Panc1 (cell line): ENCODE measurements around the gene SHKBP1. TPM values are rescaled to one million over a fixed set of nuclear protein-coding genes. Genes with fewer than 3 reads are reported as not detected.
"Not testable (repeated sequence)": the region's sequence is repeated elsewhere in the genome, so short reads cannot be mapped to it uniquely, and the experiment has no call there.

Source experiments
- ATAC-seq: fragments of 200-7000 bp; cut with Tn5 transposase; 2 replicates; pipeline ENCODE4 v1.9.1; 2020; ENCODE audit warnings: mild to moderate bottlenecking, moderate library complexity
- BruUV-seq: library from RNA; stranded (reverse); fragments of 400-500 nt; replicated peaks from 2 replicates; lab custom pipeline; 2021; lab: Mats Ljungman, UMichigan
- CTCF ChIA-PET: fragments of 300-600 bp; sonication (Branson Sonifier 250); formaldehyde crosslinking; loops from one replicate; lab custom pipeline; 2022; ENCODE audit warnings: antibody characterized with exemption; lab: Charles Lee
- POLR2A ChIA-PET: fragments of 300-600 bp; sonication (Branson Sonifier 250); formaldehyde crosslinking; loops from one replicate; lab custom pipeline; 2022; ENCODE audit warnings: antibody characterized with exemption; lab: Charles Lee
- DNase-seq: peaks from one replicate; pipeline ENCODE4 v3.0.0-alpha.2; 2010; ENCODE audit warnings: low read depth, low spot score
- H3K27ac ChIP-seq: 2 replicates; pipeline ENCODE4 v1.5.1; 2011; ENCODE audit warnings: mild to moderate bottlenecking, low read length, inconsistent platforms
- H3K27me3 ChIP-seq: fragments of 200-500 bp; sonication (Bioruptor generic); 2 replicates; pipeline ENCODE4 v1.6.0; 2014; ENCODE audit warnings: low read length, inconsistent platforms; ENCODE audit not compliant: control insufficient read depth, insufficient read depth
- H3K36me3 ChIP-seq: fragments of 200-500 bp; sonication (Bioruptor generic); 2 replicates; pipeline ENCODE4 v1.5.1; 2014; ENCODE audit warnings: inconsistent platforms, mild to moderate bottlenecking, low read length, moderate library complexity; ENCODE audit not compliant: control insufficient read depth, insufficient read depth
- H3K4me1 ChIP-seq: 2 replicates; pipeline ENCODE4 v1.5.1; 2011; ENCODE audit warnings: inconsistent platforms, mild to moderate bottlenecking, low read length, moderate library complexity; ENCODE audit not compliant: control insufficient read depth, insufficient read depth
- H3K4me3 ChIP-seq, 2 experiments: 2 replicates each; pipeline ENCODE4 v1.5.1; 2011 to 2012; ENCODE audit warnings: low read depth in 2 of 2, low read length in 2 of 2, mild to moderate bottlenecking in 2 of 2, inconsistent platforms in 1 of 2, moderate library complexity in 1 of 2
- H3K9me3 ChIP-seq: fragments of 200-500 bp; sonication (Bioruptor generic); 2 replicates; pipeline ENCODE4 v1.5.1; 2014; ENCODE audit warnings: low read depth, mild to moderate bottlenecking, inconsistent platforms, low read length, moderate library complexity; ENCODE audit not compliant: control insufficient read depth, insufficient read depth
- POLR2AphosphoS5 ChIP-seq: IDR thresholded peaks from 2 replicates; pipeline ENCODE4 v1.6.1; 2012; ENCODE audit warnings: mild to moderate bottlenecking, low read depth, low read length, moderate library complexity
- SIN3A ChIP-seq: IDR thresholded peaks from 2 replicates; pipeline ENCODE4 v1.6.1; 2012; ENCODE audit warnings: low read depth, mild to moderate bottlenecking, low read length, moderate library complexity, borderline replicate concordance; ENCODE audit not compliant: insufficient read depth
- TCF7L2 ChIP-seq: IDR thresholded peaks from 2 replicates; pipeline ENCODE4 v1.6.1; 2011; ENCODE audit warnings: mild to moderate bottlenecking, low read depth, low read length, inconsistent platforms
- in situ Hi-C: cut with HindIII; loops from 2 replicates; pipeline ENCODE4 v1.10.0; 2016; ENCODE audit warnings: low sequenced_read_pairs, low pct_unique_long_range_greater_than_20kb
- intact Hi-C: fragments of 100-400 bp; cut with micrococcal nuclease; formaldehyde crosslinking; loops from one replicate; pipeline ENCODE4 v1.10.0; 2022; ENCODE audit not compliant: unreplicated experiment
- total RNA-seq: library from RNA; stranded (reverse); gene quantifications from one replicate; pipeline ENCODE4 v1.2.1, GENCODE V29; 2021; ENCODE audit not compliant: unreplicated experiment
- TF ChIP-seq, protein P1 (sequence below): fragments of 450-650 bp; IDR thresholded peaks from 2 replicates; pipeline ENCODE4 v1.5.1; 2017; ENCODE audit warnings: mild to moderate bottlenecking
- TF ChIP-seq, protein P2 (sequence below), 2 experiments: IDR thresholded peaks; 2 replicates each; pipeline ENCODE4 v1.6.1; 2011 to 2012; ENCODE audit warnings: low read depth in 2 of 2, control low read depth in 1 of 2, low read length in 1 of 2, mild to moderate bottlenecking in 1 of 2, moderate library complexity in 1 of 2; ENCODE audit not compliant: insufficient read depth in 1 of 2

Gene SHKBP1
- total RNA-seq, 1 experiment from 2014 or later: 55.9 TPM

DNA sequence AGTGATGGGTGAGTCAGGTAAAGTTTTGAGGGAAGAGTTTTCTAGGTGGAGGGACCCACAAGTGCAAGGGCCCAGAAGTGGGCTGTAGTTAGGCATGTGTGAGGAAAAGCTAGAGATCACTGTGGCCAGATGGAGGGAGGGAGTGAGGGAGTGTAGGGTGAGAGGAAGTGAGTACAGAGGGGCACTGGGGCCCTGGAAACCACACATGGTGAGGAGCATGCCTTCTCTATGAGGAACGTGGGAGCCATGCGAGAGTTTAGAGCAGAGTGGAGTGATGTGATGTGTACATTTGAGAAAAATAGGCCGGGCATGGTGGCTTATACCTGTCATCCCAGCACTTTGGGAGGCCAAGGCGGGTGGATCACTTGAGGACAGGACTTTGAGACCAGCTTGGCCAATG lies 14.7 kb upstream of the SHKBP1 start:
- intact Hi-C loops: no loop called here
- Histone ChIP-seq H3K4me3 (no peak overlapping the region), H3K9me3 (no peaks in the 10 kb centered on the region), H3K27ac (no peak overlapping the region), H3K27me3 (no peaks in the 10 kb centered on the region), H3K4me1 (no peaks in the 10 kb centered on the region), H3K36me3 (no peaks in the 10 kb centered on the region)
- ATAC-seq (no peak), DNase-seq (no peak)
- CTCF ChIA-PET: no interaction called here
- in situ Hi-C loops: no loop called here
- POLR2A ChIA-PET: no interaction called here
- BruUV-seq: no TSS peak
- TF ChIP-seq, protein P1, sequence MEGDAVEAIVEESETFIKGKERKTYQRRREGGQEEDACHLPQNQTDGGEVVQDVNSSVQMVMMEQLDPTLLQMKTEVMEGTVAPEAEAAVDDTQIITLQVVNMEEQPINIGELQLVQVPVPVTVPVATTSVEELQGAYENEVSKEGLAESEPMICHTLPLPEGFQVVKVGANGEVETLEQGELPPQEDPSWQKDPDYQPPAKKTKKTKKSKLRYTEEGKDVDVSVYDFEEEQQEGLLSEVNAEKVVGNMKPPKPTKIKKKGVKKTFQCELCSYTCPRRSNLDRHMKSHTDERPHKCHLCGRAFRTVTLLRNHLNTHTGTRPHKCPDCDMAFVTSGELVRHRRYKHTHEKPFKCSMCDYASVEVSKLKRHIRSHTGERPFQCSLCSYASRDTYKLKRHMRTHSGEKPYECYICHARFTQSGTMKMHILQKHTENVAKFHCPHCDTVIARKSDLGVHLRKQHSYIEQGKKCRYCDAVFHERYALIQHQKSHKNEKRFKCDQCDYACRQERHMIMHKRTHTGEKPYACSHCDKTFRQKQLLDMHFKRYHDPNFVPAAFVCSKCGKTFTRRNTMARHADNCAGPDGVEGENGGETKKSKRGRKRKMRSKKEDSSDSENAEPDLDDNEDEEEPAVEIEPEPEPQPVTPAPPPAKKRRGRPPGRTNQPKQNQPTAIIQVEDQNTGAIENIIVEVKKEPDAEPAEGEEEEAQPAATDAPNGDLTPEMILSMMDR: no peak
- TF ChIP-seq TCF7L2 (no peak), POLR2AphosphoS5 (no peak), SIN3A (no peak)
- TF ChIP-seq, protein P2, sequence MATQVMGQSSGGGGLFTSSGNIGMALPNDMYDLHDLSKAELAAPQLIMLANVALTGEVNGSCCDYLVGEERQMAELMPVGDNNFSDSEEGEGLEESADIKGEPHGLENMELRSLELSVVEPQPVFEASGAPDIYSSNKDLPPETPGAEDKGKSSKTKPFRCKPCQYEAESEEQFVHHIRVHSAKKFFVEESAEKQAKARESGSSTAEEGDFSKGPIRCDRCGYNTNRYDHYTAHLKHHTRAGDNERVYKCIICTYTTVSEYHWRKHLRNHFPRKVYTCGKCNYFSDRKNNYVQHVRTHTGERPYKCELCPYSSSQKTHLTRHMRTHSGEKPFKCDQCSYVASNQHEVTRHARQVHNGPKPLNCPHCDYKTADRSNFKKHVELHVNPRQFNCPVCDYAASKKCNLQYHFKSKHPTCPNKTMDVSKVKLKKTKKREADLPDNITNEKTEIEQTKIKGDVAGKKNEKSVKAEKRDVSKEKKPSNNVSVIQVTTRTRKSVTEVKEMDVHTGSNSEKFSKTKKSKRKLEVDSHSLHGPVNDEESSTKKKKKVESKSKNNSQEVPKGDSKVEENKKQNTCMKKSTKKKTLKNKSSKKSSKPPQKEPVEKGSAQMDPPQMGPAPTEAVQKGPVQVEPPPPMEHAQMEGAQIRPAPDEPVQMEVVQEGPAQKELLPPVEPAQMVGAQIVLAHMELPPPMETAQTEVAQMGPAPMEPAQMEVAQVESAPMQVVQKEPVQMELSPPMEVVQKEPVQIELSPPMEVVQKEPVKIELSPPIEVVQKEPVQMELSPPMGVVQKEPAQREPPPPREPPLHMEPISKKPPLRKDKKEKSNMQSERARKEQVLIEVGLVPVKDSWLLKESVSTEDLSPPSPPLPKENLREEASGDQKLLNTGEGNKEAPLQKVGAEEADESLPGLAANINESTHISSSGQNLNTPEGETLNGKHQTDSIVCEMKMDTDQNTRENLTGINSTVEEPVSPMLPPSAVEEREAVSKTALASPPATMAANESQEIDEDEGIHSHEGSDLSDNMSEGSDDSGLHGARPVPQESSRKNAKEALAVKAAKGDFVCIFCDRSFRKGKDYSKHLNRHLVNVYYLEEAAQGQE (IDR thresholded peaks at IDR 0.05; ENCODE audit: insufficient read depth in 1 of 2, low read depth in 2 of 2, low read length in 1 of 2): no peak

DNA sequence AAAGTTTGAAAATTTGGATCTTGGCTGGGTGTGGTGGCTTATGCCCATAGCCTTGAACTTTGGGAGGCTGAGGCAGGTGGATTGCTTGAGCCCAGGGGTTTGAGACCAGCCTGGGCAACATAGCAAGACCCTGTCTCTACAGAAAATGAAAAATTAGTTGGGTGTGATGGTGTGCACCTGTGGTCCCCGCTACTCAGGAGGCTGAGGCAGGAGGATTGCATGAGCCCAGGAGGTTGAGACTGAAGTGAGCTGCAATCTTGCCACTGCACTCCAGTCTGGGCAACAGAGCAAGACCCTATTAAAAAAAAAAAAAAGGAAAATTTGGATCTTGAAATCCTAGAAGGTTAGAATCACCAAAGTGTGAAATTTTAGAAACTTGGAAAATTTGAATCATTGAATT lies 12.1 kb upstream of the SHKBP1 start:
- H3K36me3 ChIP-seq, H3K27ac ChIP-seq, POLR2A ChIA-PET, in situ Hi-C loops, ATAC-seq, H3K4me3 ChIP-seq, DNase-seq, BruUV-seq, H3K4me1 ChIP-seq, H3K27me3 ChIP-seq, intact Hi-C loops, CTCF ChIA-PET, H3K9me3 ChIP-seq: not testable (repeated sequence)

DNA sequence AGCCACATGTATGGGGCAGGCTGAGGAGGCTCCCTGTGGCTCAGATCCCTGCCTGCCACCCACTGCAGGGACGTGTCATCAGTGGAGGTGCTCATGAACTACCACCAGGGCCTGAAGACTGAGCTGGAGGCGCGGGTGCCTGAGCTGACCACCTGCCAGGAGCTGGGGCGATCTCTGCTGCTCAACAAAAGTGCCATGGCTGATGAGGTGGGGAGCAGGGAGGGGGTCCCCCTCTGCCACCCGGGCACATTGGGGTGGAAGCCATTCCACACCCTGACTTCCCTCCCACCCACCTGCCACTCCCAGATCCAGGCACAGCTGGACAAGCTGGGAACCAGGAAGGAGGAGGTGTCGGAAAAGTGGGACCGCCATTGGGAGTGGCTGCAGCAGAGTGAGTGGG lies 11.3 kb upstream of the SHKBP1 start:
- H3K27ac ChIP-seq: no peak overlapping the region
- TF ChIP-seq, protein P1: no peak
- TF ChIP-seq, protein P2 (IDR thresholded peaks at IDR 0.05; ENCODE audit: insufficient read depth in 1 of 2, low read depth in 2 of 2, low read length in 1 of 2): no peak
- TF ChIP-seq POLR2AphosphoS5: no peak
- no peak for TF ChIP-seq SIN3A
- TF ChIP-seq TCF7L2: no peak
- peaks cover 5% of the 10 kb centered on the region; the same call in 1 of the 2 replicates for H3K4me1 ChIP-seq
- no peaks in the 10 kb centered on the region for H3K36me3 ChIP-seq
- no peaks in the 10 kb centered on the region for H3K9me3 ChIP-seq
- ChIA-PET POLR2A (interaction anchor here (0.6 to 0.7 kb wide), 2 partner anchors 8 to 43 kb away, joined by 3 read pairs; no protein-coding TSS in a partner anchor), CTCF (interaction anchor here (0.6 kb wide), 1 partner anchor 25 kb away, joined by 7 read pairs; no protein-coding TSS in a partner anchor)
- no peak for ATAC-seq
- no TSS peak for BruUV-seq
- intact Hi-C loops: no loop called here
- no peak for DNase-seq
- in situ Hi-C loops: no loop called here
- no peak overlapping the region for H3K4me3 ChIP-seq
- H3K27me3 ChIP-seq: no peaks in the 10 kb centered on the region
